ENCODE data around the gene TMEM121.
"Not testable (repeated sequence)": the region's sequence is repeated elsewhere in the genome, so short reads cannot be mapped to it uniquely, and the experiment has no call there.

TMEM121 gene

GRCh38 chr14:105558449-105559154, 32.2 kb downstream of the TMEM121 start:
- DNase-seq; intact Hi-C loops (cut with DNase I): not testable (repeated sequence)

DNA sequence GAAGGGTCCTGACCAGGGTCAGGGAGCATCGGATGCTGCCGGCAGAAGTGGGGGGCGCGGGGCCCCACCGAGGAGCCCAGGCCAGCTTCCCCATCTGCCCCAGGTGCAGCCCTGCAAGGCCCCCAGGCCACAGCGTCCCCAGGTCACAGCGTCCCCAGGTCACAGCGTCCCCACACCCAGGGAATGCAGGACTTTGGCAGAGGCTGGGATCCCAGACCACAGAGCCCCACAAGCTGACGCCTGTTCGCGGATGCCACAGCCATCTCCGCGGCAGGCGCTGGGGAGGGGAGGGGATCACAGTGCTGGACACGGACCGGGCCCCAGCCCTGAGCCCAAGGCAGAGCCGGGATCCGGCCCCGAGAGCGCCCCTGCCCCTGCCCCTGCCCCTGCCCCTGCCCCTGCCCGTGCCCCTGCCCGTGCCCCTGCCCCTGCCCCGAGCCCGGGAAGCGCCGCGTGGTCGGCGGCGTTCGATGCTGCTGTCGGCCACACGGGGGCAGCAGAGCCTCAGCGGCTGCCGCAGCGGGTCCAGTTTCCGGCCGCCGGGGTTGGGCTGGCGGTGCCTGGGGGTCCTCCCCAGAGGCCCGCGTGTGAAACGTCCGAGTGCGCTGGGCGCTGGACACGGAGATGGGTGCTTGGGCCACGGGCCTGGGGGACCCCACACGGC, 33.1 kb downstream of the TMEM121 start:
- DNase-seq; intact Hi-C loops (cut with DNase I): not testable (repeated sequence)

DNA sequence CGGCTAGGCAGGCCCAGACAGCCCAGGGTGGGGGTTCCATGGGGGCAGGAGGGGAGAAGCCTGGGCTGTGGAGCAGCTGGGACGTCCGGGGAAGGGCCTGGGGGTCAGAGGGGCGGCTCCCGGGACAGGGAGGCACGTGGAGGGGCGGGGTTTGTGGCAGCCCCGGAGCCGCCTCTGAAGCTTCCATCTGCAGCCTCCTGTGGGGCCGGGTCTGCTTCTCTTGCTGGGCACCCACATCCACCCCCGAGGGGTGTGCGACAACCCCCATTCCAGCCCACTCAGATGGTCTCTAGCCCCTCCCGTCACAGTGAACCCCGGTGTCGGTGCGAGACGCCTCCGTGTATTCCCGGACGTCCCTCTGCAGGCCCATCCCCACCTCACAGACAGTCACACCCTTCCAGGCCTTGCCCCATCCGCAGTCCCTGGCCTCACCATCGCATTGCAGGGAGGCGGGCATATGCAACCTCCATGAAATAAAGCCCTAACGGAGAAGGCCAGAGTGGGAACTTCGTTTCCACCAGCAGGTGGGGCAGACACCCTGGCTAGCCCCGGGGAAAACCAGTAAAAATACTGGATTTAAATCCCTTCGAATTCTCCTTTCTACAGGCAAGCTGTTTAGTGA, 33.8 kb downstream of the TMEM121 start:
- intact Hi-C loops (cut with DNase I); DNase-seq: not testable (repeated sequence)

GRCh38 chr14:105561345-105561744, 35.0 kb downstream of the TMEM121 start:
- intact Hi-C loops (cut with DNase I); DNase-seq: not testable (repeated sequence)

DNA sequence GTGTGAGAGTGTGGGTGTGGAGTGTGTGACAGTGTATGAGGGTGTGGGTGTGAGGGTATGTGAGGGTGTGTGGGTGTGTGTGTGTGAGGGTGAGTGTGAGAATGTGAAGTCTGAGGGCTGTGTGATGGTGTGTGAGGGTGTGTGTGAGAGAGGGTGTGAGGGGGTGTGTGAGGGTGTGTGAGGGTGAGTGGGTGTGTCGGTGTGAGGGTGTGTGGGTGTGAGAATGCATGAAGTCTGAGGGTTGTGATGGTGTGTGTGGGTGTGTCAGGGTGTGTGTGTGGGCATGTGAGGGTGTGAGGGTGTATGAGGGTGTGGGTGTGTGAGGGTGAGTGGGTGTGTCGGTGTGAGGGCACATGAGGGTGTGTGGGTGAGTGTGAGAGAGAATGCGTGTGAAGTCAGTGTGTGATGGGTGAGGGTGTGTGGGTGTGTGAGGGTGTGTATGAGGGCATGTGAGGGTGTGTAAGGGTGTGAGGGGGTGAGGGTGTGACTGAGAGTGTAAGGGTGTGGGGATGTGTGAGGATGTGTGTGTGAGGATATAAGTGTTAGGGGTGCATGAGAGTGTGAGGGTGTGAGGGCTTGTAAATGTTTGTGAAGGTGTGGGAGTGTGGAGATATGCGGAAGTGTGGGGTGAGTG, 36.4 kb downstream of the TMEM121 start:
- no peak for DNase-seq
- intact Hi-C loops (cut with DNase I) = no loop called here

DNA sequence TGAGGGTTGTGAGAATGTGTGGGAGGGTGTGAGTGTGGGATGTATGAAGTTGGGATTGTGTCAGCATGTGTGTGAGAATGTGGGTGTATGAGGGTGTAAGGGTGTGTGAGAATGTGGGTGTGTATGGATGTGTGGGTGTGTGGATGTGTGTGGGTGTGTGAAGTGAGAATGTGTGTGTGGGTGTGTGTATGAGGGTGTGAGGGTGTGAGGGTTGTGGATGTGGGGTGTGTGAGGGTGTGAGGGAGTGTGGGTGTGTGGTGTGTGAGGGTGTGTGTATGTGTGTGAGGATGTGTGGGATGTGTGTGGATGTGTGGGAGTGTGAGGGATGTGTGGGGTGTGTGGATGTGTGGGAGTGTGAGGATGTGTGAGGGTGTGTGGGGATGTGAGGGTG, 37.0 kb downstream of the TMEM121 start:
- intact Hi-C loops (cut with DNase I) = no loop called here
- DNase-seq = no peak

DNA sequence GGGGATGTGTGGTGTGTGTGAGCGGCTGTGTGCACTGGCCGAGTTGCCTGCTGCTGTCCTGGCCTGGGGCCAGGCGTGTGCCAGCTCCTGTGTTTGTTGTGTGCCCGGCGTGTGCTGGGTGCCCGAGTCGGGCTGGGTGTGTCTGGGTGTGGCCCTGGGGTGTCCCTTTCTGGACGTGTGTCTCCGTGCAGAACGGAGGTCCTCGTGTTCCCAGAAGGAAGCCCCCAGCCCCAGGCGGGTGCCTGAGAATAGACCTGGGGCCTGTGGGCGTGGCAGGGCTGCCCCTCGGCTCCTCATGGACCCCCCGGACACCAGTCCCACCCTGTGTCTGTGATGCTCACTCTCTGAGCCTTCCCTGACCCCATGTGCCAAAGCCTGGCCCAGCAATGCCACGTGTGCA, 38.2 kb downstream of the TMEM121 start:
- intact Hi-C loops (cut with DNase I) = not testable (repeated sequence)

DNA sequence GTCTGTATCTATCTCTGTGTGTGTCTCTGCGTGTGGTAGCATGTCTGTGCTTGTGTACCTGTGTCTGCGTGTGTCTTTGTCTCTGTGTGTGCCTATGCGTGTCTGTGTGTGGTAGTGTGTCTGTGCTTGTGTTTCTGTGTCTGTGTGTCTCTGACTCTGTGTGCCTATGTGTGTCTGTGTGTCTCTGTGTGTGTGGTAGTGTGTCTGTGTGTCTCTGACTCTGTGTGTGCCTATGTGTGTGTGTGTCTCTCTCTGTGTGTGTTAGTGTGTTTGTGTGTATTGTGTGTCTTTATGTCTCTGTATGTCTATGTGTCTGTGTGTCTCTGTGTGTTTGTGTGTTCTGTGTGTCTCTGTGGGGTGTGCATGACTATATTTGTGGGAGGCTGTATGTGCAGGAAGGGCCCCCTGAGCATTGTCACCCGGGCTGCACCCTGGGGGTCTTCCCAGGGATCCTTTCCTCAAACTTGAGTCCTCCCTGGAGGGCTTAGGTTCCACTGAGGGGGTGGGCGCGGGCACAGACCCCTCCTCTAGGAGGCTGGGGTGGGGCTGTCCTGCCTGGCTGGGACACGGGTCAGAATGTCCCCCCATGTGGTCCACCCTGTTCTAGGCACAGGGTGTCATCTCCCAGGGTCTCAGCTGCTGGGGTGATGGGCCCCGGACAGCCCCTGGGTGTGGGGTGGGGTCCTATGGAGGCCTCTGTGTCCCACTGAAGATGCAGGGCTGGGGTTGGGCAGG, 39.0 kb downstream of the TMEM121 start:
- intact Hi-C loops (cut with DNase I); DNase-seq: not testable (repeated sequence)

More for the DNA sequence above, 38.2 kb downstream of the TMEM121 start:
- DNase-seq = not testable (repeated sequence)

GRCh38 chr14:105566248-105567163, 40.1 kb downstream of the TMEM121 start:
- DNase-seq; intact Hi-C loops (cut with DNase I): not testable (repeated sequence)

- DNase-seq; intact Hi-C loops (cut with DNase I): not testable (repeated sequence)
These were observed 41.1 kb downstream of the TMEM121 start for GRCh38 chr14:105567164-105568103.

DNA sequence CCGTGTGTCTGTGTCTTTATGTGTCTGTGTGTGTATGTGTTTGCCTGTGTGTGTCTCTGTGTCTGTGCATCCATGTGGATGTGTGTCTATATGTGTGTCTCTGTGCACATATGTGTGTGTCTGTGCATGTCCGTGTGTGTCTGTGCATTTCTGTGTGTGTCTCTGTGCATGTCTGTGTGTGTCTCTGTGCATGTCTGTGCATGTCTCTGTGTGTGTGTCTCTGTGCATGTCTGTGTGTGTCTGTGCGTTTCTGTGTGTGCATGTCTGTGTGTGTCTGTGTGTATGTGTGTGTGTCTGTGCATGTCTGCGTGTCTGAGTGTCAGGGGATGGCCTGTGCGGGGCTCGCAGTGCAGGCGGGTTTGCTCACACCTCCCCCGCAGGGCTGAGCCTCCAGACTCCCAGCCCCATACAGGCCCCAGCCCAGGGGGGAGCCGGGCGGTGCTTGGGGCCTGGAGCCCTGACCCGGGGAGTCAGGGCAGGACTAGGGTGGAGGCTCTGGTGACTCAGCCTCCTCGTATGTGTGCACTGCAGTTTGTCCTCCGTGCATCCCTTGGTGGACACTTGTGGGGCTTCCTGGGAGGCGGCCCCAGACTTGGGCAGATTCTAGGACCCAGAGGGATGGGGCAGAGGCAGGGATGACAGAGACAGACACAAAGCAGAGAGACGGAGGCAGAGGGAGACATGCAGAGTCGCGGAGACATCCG, 41.9 kb downstream of the TMEM121 start:
- intact Hi-C loops (cut with DNase I) = not testable (repeated sequence)

DNA sequence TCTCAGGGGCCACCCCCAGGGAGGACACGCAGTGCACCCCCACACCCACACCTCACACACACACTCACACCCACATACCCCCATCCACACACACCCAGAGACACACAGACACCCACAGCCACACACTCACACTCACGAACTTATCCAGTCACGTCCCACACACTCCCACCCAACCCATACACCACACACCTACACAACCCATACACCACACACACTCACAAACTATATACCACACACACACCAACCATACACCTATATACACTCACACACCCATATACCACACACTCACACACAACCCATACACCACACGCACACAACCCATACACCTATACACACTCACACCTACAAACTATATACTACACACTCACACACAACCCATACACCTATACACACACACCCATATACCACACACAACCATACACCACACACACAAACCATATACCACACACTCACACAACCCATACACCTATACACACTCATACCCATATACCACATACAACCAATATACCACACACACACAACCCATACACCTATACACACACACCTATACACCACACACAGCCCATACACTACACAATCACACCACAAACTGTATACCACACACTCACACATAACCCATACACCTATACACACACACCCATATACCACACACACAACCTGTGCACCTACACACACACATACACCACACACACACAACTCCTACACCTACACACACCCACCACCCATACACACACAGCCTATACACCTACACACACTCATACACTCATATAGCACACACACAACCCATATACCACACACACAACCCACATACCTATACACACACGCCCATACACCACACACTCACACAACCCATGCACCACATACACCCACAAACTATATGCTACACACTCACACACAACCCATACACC, 42.7 kb downstream of the TMEM121 start:
- intact Hi-C loops (cut with DNase I) = no loop called here
- no peak for DNase-seq

More for the DNA sequence above, 41.9 kb downstream of the TMEM121 start:
- DNase-seq = not testable (repeated sequence)

GRCh38 chr14:105570482-105570881, 44.1 kb downstream of the TMEM121 start:
- DNase-seq = no peak
- intact Hi-C loops (cut with DNase I) = no loop called here

GRCh38 chr14:105571181-105571951, 45.0 kb downstream of the TMEM121 start:
- intact Hi-C loops (cut with DNase I); DNase-seq: not testable (repeated sequence)

All from head of caudate nucleus (tissue), 42 donors.